ENCODE data around the gene LEKR1. TPM values are rescaled to one million over a fixed set of nuclear protein-coding genes. Genes with fewer than 3 reads are reported as not detected.

LEKR1 gene
- total and polyA plus RNA-seq, 2 of the 13 experiments (the other 11 are each of a cell fraction or from before 2014, with no cell fraction given): 0.49 to 1.5 TPM

DNA sequence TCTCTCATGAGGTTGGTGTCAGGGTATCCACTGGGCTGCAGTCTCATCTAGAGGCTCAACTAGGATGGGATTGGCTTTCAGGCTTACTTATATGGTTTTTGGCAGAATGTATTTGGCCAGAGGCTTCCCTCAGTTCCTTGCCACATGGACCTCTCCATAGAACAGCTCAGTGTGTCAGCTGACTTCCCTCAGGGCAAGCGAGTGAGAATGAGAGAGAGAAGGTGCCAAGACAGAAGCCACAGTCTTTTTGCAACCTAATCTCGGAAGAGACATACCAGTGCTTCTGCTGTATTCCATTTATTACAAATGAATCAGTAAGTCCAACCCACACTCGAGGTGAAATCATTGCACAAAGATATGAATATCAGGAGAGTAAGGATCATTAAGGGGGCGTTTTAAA is 204.6 kb downstream of the LEKR1 start:
- Histone ChIP-seq H3K4me3 (replicated peaks in 1 of 3; ENCODE audit: insufficient read depth in 1 of 3, low read depth in 2 of 3, low read length in 3 of 3) (no peak overlapping the region), H3K27me3 (ENCODE audit: control insufficient read depth in 1 of 2, insufficient read depth in 2 of 2, low read length in 2 of 2) (no peaks in the 10 kb centered on the region), H3K79me2 (ENCODE audit: insufficient read depth, low read length) (no peaks in the 10 kb centered on the region), H3K36me3 (replicated peaks in 1 of 2; ENCODE audit: control insufficient read depth in 1 of 2, insufficient read depth in 2 of 2, low read length in 2 of 2) (no peaks in the 10 kb centered on the region), H3K9ac (ENCODE audit: insufficient read depth, low read depth, low read length) (no peak overlapping the region), H2AFZ (ENCODE audit: low read length) (no peak overlapping the region), H3K4me2 (ENCODE audit: low read depth, low read length) (no peak overlapping the region), H4K20me1 (ENCODE audit: insufficient read depth, low read length) (no peaks in the 10 kb centered on the region), H3K4me1 (ENCODE audit: insufficient read depth, low read length) (no peaks in the 10 kb centered on the region), H3K27ac (ENCODE audit: extremely low read length, insufficient read depth, low read length) (no peak overlapping the region), H3K9me3 (ENCODE audit: low read length) (no peaks in the 10 kb centered on the region)
- no peak for ATAC-seq
- CTCF ChIA-PET (ENCODE audit: low intra/inter-chr PET ratio, low total read pairs): no interaction called here
- WGBS (ENCODE audit: low lambda C conversion rate): 11% methylated on average over 4 of the region's 4 CpGs
- POLR2A ChIA-PET: no interaction called here
- no TSS peak for BruUV-seq (replicated peaks)
- no peak for TF ChIP-seq TGIF2 (CRISPR knock-in tag; IDR thresholded peaks at IDR 0.05)
- TF ChIP-seq CC2D1A (CRISPR knock-in tag; IDR thresholded peaks at IDR 0.05): no peak
- no peak for TF ChIP-seq HNF4G (IDR thresholded peaks at IDR 0.05; ENCODE audit: borderline replicate concordance, low read depth, low read length)
- TF ChIP-seq HNF4G (CRISPR knock-in tag; IDR thresholded peaks at IDR 0.05; ENCODE audit: borderline replicate concordance, low read depth): no peak
- no peak for TF ChIP-seq ZNF580 (CRISPR knock-in tag; IDR thresholded peaks at IDR 0.05; ENCODE audit: borderline replicate concordance, low read depth)
- TF ChIP-seq NFIB (CRISPR knock-in tag; IDR thresholded peaks at IDR 0.05; ENCODE audit: borderline replicate concordance): no peak
- no peak for TF ChIP-seq TEF (CRISPR knock-in tag; IDR thresholded peaks at IDR 0.05)
- TF ChIP-seq SP140L (CRISPR knock-in tag; IDR thresholded peaks at IDR 0.05; ENCODE audit: borderline replicate concordance): no peak
- no peak for TF ChIP-seq ZNF124 (CRISPR knock-in tag; IDR thresholded peaks at IDR 0.05)
- TF ChIP-seq, protein P1, sequence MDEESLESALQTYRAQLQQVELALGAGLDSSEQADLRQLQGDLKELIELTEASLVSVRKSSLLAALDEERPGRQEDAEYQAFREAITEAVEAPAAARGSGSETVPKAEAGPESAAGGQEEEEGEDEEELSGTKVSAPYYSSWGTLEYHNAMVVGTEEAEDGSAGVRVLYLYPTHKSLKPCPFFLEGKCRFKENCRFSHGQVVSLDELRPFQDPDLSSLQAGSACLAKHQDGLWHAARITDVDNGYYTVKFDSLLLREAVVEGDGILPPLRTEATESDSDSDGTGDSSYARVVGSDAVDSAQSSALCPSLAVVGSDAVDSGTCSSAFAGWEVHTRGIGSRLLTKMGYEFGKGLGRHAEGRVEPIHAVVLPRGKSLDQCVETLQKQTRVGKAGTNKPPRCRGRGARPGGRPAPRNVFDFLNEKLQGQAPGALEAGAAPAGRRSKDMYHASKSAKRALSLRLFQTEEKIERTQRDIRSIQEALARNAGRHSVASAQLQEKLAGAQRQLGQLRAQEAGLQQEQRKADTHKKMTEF (CRISPR knock-in tag; IDR thresholded peaks at IDR 0.05): no peak
- in situ Hi-C loops (cut with HindIII; ENCODE audit: extremely low pct_ligation_motif_present, low pct_unique_long_range_greater_than_20kb): no loop called here
- intact Hi-C loops (cut with micrococcal nuclease; ENCODE audit: unreplicated experiment): no loop called here
- no peak for DNase-seq (ENCODE audit: low spot score)
- FAIRE-seq: no peak
